ENCODE data around the gene SGPP1.
"Not testable (repeated sequence)": the region's sequence is repeated elsewhere in the genome, so short reads cannot be mapped to it uniquely, and the experiment has no call there.

Gene SGPP1

GRCh38 chr14:63726499-63726898, 1.4 kb downstream of the SGPP1 start:
- DNase-seq (ENCODE audit: low spot score) = no peak

- DNase-seq (ENCODE audit: low spot score) = no peak
These were observed 1.9 kb downstream of the SGPP1 start for GRCh38 chr14:63725786-63726460.

GRCh38 chr14:63717702-63718101, 10.2 kb downstream of the SGPP1 start:
- no peak for DNase-seq (ENCODE audit: low spot score)

- no peak for DNase-seq (ENCODE audit: low spot score)
These were observed 12.5 kb downstream of the SGPP1 start for GRCh38 chr14:63715360-63715759.

- DNase-seq (ENCODE audit: low spot score) = peak; percentile 10
These were observed 14.1 kb downstream of the SGPP1 start for GRCh38 chr14:63713764-63714163.

- peak; percentile 19 for DNase-seq (ENCODE audit: low spot score)
These were observed 14.8 kb downstream of the SGPP1 start for GRCh38 chr14:63713058-63713457.

- no peak for DNase-seq (ENCODE audit: low spot score)
These were observed 15.7 kb downstream of the SGPP1 start for GRCh38 chr14:63712123-63712522.

- no peak for DNase-seq (ENCODE audit: low spot score)
These were observed 17.4 kb downstream of the SGPP1 start for GRCh38 chr14:63710497-63710896.

GRCh38 chr14:63709589-63709988, 18.3 kb downstream of the SGPP1 start:
- no peak for DNase-seq (ENCODE audit: low spot score)

- DNase-seq (ENCODE audit: low spot score) = no peak
These were observed 20.6 kb downstream of the SGPP1 start for GRCh38 chr14:63707216-63707615.

- DNase-seq (ENCODE audit: low spot score) = no peak
These were observed 22.2 kb downstream of the SGPP1 start for GRCh38 chr14:63705561-63706070.

GRCh38 chr14:63702530-63702929, 25.3 kb downstream of the SGPP1 start:
- not testable (repeated sequence) for DNase-seq (ENCODE audit: low spot score)

- DNase-seq (ENCODE audit: low spot score) = no peak
These were observed 26.1 kb downstream of the SGPP1 start for GRCh38 chr14:63701606-63702299.

- DNase-seq (ENCODE audit: low spot score) = no peak
These were observed 35.4 kb downstream of the SGPP1 start for GRCh38 chr14:63692310-63693020.

- no peak for DNase-seq (ENCODE audit: low spot score)
These were observed 38.7 kb downstream of the SGPP1 start for GRCh38 chr14:63689132-63689531.

- DNase-seq (ENCODE audit: low spot score) = no peak
These were observed 40.9 kb downstream of the SGPP1 start for GRCh38 chr14:63686926-63687325.

GRCh38 chr14:63685401-63685800, 42.5 kb downstream of the SGPP1 start:
- DNase-seq (ENCODE audit: low spot score) = no peak

- DNase-seq (ENCODE audit: low spot score) = no peak
These were observed 44.9 kb downstream of the SGPP1 start for GRCh38 chr14:63682727-63683593.

GRCh38 chr14:63678536-63678935, 49.3 kb downstream of the SGPP1 start:
- DNase-seq (ENCODE audit: low spot score) = no peak

GRCh38 chr14:63677891-63678379, 49.9 kb downstream of the SGPP1 start:
- no peak for DNase-seq (ENCODE audit: low spot score)

- DNase-seq (ENCODE audit: low spot score) = no peak
These were observed 51.2 kb downstream of the SGPP1 start for GRCh38 chr14:63676615-63677014.

Data from CD4-positive, alpha-beta T cell treated with Interleukin-15 for 4 hours (primary cell).